ENCODE measurements around the gene GGTLC2.

DNA sequence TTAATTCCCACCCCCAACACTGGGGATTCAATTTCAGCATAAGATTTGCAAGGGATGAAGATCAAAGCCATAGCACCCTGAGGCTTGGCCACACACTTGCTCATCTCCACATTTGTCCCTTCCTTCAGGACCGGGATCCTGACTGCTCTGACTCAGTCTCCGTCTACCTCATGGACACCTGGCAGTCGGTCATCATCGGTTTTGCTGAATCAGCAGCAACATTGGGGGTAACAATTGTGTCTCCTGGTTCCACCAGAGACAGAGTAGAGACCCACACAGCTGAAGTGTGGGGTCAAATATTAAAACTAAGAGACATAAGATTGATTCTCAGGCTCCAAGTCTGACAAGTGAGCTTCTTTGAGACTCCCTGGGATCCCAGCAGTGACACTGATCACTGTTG is 34.6 kb downstream of the GGTLC2 start:
- TF ChIP-seq, protein P1, sequence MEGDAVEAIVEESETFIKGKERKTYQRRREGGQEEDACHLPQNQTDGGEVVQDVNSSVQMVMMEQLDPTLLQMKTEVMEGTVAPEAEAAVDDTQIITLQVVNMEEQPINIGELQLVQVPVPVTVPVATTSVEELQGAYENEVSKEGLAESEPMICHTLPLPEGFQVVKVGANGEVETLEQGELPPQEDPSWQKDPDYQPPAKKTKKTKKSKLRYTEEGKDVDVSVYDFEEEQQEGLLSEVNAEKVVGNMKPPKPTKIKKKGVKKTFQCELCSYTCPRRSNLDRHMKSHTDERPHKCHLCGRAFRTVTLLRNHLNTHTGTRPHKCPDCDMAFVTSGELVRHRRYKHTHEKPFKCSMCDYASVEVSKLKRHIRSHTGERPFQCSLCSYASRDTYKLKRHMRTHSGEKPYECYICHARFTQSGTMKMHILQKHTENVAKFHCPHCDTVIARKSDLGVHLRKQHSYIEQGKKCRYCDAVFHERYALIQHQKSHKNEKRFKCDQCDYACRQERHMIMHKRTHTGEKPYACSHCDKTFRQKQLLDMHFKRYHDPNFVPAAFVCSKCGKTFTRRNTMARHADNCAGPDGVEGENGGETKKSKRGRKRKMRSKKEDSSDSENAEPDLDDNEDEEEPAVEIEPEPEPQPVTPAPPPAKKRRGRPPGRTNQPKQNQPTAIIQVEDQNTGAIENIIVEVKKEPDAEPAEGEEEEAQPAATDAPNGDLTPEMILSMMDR (IDR thresholded peaks at IDR 0.05; ENCODE audit: low read length), result no peak
- no peak for TF ChIP-seq EZH2phosphoT487 (IDR thresholded peaks at IDR 0.05; ENCODE audit: low read length)
- no peak for TF ChIP-seq EZH2 (optimal IDR thresholded peaks at IDR 0.05; ENCODE audit: low read depth, low read length)

Data from MM.1S (cell line).